ENCODE results near the gene PCGF3. TPM values are rescaled to one million over a fixed set of nuclear protein-coding genes. Genes with fewer than 3 reads are reported as not detected.

Gene PCGF3
- total RNA-seq, 2 experiments from 2014 or later, result 51.5 to 52.1 TPM

GRCh38 chr4:720111-720860 lies 14.7 kb downstream of the PCGF3 start:
- no peak overlapping the region for H3K4me3 Mint-ChIP-seq
- peaks cover 2% of the 10 kb centered on the region for H3K4me1 Mint-ChIP-seq
- DNase-seq, result no peak
- ChIA-PET POLR2A (no interaction called here), CTCF (no interaction called here)
- peaks cover 56% of the 10 kb centered on the region for H3K36me3 Mint-ChIP-seq (ENCODE audit: low read depth)
- no peak overlapping the region for H3K27ac Mint-ChIP-seq
- H3K9me3 Mint-ChIP-seq, result peaks cover 21% of the 10 kb centered on the region
- H3K27me3 Mint-ChIP-seq, result no peaks in the 10 kb centered on the region

DNA sequence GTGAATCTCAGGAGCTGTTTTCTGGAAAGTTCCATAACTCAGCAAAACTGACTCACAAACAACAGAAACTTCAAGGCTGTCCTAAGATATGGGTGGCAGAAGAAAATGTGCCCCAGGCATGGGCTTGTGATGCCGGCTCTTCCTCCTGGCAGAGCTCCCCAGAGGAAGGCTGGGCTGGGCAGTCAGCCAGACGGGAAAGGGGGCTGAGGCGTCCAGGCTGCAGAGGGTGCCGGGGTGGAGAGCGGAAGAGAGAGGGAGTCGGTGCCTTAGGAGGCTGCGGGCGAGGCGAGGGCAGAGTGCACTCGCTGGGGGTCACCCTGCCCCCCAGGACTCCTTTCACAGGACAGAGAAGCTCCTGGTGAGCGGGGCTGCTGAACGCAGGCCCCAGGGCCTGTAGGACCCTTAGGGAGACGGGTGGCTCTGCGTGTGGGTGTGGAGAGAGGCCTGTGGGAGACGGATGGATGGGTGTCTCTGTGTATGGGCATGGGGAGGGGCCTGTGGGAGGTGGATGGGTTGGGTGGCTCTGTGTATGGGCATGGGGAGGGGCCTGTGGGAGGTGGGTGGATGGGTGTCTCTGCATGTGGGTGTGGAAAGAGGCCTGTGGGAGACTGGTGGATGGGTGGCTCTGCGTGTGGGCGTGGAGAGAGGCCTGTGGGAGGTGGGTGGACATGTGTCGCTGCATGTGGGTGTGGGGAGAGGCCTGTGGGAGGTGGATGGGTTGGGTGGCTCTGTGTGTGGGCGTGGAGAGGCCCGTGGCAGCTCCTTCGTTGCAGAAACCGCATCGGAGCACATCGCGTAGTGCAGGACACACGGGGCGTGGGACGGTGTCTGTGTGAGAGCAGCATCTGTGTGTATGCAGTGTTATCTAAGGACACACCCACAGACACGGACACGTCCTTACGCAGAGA lies 15.9 kb downstream of the PCGF3 start:
- Mint-ChIP-seq H3K9me3 (peaks cover 21% of the 10 kb centered on the region), H3K36me3 (ENCODE audit: low read depth) (peaks cover 56% of the 10 kb centered on the region), H3K27ac (no peak overlapping the region), H3K4me3 (no peak overlapping the region), H3K4me1 (peaks cover 2% of the 10 kb centered on the region), H3K27me3 (no peaks in the 10 kb centered on the region)
- no peak for DNase-seq
- ChIA-PET CTCF (no interaction called here), POLR2A (no interaction called here)

DNA sequence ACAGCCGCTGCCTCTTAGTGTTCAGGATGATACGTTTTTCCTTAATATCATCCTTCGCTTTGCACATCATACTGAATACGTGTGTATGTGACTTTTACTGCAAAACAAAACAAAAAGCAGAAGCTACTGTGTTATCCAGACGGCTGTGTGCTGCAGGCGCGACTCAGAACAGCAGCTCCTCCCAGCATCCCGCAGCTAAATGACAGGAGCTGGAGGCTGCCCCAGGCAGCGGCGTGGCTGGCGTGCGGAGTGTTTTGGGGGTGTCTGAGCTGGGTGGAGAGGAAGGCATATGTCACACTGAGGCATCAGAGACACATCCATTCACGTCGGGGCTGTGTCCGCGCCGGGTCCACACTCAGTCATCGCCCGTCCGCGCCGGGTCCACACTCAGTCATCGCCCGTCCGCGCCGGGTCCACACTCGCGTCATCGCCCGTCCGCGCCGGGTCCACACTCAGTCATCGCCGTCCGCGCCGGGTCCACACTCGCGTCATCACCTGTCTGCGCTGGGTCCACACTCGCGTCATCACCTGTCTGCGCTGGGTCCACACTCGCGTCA lies 16.6 kb downstream of the PCGF3 start:
- Mint-ChIP-seq H3K4me3 (no peak overlapping the region), H3K27me3 (no peaks in the 10 kb centered on the region), H3K36me3 (ENCODE audit: low read depth) (peaks cover 56% of the 10 kb centered on the region), H3K9me3 (peaks cover 21% of the 10 kb centered on the region), H3K4me1 (peaks cover 2% of the 10 kb centered on the region), H3K27ac (no peak overlapping the region)
- CTCF ChIA-PET, result no interaction called here
- no peak for DNase-seq
- POLR2A ChIA-PET, result no interaction called here

DNA sequence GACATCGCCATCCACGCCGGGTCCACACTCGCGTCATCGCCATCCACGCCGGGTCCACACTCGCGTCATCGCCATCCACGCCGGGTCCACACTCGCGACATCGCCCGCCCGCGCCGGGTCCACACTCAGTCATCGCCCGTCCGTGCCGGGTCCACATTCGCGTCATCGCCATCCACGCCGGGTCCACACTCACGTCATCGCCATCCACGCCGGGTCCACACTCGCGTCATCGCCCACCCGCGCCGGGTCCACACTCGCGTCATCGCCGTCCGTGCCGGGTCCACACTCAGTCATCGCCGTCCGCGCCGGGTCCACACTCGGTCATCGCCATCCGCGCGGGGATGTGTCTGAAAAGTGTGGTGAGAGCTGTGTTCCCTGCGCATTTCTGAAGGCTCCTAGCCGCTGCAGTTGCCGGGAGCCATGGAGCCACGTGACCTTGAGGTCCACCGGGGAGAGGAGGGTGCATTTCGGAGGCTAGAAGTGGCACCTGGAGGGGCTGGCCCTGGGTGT lies 17.3 kb downstream of the PCGF3 start:
- Mint-ChIP-seq H3K27ac (no peak overlapping the region), H3K27me3 (no peaks in the 10 kb centered on the region), H3K4me3 (no peak overlapping the region), H3K36me3 (ENCODE audit: low read depth) (peaks cover 51% of the 10 kb centered on the region), H3K4me1 (no peaks in the 10 kb centered on the region), H3K9me3 (peaks cover 21% of the 10 kb centered on the region)
- DNase-seq, result no peak
- ChIA-PET CTCF (no interaction called here), POLR2A (no interaction called here)

DNA sequence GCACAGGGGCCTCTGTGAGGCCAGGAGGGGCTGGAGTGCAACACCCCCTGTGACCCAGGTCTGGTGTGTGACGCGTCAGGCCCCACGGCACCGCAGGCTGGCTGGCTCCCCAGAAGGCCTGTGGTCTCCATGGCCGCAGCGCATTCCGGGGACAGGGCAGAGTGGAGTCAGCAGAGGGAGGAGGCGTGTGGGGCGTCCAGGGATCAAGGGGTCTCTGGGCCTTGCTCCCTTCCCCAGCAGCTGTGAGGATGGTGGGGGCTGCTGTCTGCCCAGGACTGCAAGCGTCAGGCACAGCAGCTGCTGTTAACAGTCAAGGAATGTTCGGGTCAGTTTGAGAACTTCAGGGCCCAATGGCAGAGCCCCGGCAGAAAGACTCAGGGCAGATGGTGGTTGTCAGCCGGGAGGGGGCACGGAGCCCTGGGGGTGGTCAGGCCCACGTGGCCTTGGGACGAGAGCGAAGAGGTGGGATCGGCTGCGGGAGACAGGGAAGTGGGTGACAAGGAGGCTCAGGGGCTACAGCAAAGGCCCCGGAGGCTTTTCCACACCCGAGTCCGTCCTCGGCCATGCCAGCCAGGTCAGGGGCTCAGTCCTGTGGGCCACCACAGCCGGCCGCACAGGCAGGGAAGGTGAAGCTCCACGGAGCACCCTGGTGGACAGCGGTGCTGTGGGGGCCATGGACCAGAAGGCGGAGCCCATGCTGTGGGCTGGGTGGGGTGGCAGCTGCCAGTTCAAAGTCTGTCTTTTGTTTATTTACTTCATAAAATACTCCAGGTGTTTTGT lies 18.3 kb downstream of the PCGF3 start:
- no peak for DNase-seq
- ChIA-PET POLR2A (interaction anchor here (0.6 kb wide), 1 partner anchor 55 kb away, joined by 3 read pairs; no protein-coding TSS in a partner anchor), CTCF (no interaction called here)
- Mint-ChIP-seq H3K9me3 (peaks cover 21% of the 10 kb centered on the region), H3K27ac (no peak overlapping the region), H3K27me3 (no peaks in the 10 kb centered on the region), H3K4me3 (no peak overlapping the region), H3K4me1 (no peaks in the 10 kb centered on the region), H3K36me3 (ENCODE audit: low read depth) (peaks cover 49% of the 10 kb centered on the region)

- DNase-seq, result no peak
- CTCF ChIA-PET, result interaction anchor here (0.7 kb wide), 1 partner anchor 262 kb away, joined by 3 read pairs; no protein-coding TSS in a partner anchor
- Mint-ChIP-seq H3K27me3 (no peaks in the 10 kb centered on the region), H3K36me3 (ENCODE audit: low read depth) (peaks cover 38% of the 10 kb centered on the region), H3K9me3 (peaks cover 12% of the 10 kb centered on the region), H3K27ac (no peak overlapping the region), H3K4me3 (no peak overlapping the region), H3K4me1 (no peaks in the 10 kb centered on the region)
- POLR2A ChIA-PET, result no interaction called here
These were observed 20.0 kb downstream of the PCGF3 start for GRCh38 chr4:725391-726234.

DNA sequence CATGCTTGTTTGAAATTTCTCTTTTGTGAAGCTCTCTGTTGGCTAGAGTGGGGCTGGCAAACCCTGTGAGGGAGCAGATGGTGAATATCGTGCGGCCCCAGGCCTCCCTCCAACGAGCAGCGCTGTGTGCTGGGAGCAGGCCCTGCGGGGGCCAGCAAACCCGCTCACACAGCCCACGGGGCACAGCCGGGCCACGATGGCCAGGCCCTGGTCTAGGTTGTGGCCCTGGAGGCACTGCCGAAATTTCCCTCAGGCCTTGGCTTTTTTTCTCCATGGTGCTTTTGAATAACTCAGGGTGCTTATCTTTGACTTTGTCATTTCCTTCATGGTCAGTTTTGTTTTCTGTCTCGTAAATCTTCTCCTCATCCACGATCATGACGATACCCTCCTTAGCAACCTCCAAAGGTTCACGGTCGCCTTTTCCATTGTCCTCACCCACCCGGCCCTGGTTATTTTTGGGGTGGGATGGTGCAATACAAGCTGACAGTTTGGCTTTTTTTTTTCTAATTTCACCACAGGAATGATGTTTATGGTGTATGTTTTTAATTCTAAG lies 20.7 kb downstream of the PCGF3 start:
- POLR2A ChIA-PET, result no interaction called here
- Mint-ChIP-seq H3K9me3 (peaks cover 11% of the 10 kb centered on the region), H3K27me3 (no peaks in the 10 kb centered on the region), H3K36me3 (ENCODE audit: low read depth) (peaks cover 34% of the 10 kb centered on the region), H3K4me1 (no peaks in the 10 kb centered on the region), H3K27ac (no peak overlapping the region), H3K4me3 (no peak overlapping the region)
- no peak for DNase-seq
- CTCF ChIA-PET, result no interaction called here

- peaks cover 28% of the 10 kb centered on the region for H3K36me3 Mint-ChIP-seq (ENCODE audit: low read depth)
- no peak for DNase-seq
- ChIA-PET POLR2A (no interaction called here), CTCF (interaction anchor here (0.7 kb wide), 1 partner anchor 16 kb away, joined by 4 read pairs; no protein-coding TSS in a partner anchor)
- H3K4me3 Mint-ChIP-seq, result no peak overlapping the region
- H3K9me3 Mint-ChIP-seq, result peaks cover 9% of the 10 kb centered on the region
- no peaks in the 10 kb centered on the region for H3K4me1 Mint-ChIP-seq
- H3K27ac Mint-ChIP-seq, result no peak overlapping the region
- H3K27me3 Mint-ChIP-seq, result no peaks in the 10 kb centered on the region
These were observed 21.2 kb downstream of the PCGF3 start for GRCh38 chr4:726838-727237.

DNA sequence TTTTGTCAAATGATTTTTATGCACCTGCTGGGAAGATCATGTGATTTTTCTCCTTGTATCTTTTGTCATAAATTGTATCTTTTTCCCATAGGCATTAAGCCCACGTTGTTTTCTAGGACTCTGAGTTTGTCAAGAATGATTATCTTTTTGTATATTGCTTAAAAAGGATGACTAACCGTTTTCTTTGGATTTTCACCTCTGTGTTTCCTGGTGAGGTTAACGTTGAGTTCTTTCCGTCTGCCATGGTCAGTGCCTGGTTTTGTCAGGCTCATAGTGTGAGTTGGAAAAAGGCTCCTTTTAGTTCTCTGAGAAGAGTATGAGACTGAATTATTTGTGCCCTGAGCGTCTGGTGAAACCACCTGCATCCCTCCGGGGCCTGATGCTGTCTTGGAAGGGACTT lies 21.9 kb downstream of the PCGF3 start:
- peaks cover 23% of the 10 kb centered on the region for H3K36me3 Mint-ChIP-seq (ENCODE audit: low read depth)
- peaks cover 9% of the 10 kb centered on the region for H3K9me3 Mint-ChIP-seq
- H3K4me3 Mint-ChIP-seq, result no peak overlapping the region
- H3K27ac Mint-ChIP-seq, result no peak overlapping the region
- no peaks in the 10 kb centered on the region for H3K4me1 Mint-ChIP-seq
- DNase-seq, result no peak
- POLR2A ChIA-PET, result no interaction called here
- no peaks in the 10 kb centered on the region for H3K27me3 Mint-ChIP-seq
- CTCF ChIA-PET, result interaction anchor here (0.7 kb wide), 1 partner anchor 15 kb away, joined by 4 read pairs; no protein-coding TSS in a partner anchor

DNA sequence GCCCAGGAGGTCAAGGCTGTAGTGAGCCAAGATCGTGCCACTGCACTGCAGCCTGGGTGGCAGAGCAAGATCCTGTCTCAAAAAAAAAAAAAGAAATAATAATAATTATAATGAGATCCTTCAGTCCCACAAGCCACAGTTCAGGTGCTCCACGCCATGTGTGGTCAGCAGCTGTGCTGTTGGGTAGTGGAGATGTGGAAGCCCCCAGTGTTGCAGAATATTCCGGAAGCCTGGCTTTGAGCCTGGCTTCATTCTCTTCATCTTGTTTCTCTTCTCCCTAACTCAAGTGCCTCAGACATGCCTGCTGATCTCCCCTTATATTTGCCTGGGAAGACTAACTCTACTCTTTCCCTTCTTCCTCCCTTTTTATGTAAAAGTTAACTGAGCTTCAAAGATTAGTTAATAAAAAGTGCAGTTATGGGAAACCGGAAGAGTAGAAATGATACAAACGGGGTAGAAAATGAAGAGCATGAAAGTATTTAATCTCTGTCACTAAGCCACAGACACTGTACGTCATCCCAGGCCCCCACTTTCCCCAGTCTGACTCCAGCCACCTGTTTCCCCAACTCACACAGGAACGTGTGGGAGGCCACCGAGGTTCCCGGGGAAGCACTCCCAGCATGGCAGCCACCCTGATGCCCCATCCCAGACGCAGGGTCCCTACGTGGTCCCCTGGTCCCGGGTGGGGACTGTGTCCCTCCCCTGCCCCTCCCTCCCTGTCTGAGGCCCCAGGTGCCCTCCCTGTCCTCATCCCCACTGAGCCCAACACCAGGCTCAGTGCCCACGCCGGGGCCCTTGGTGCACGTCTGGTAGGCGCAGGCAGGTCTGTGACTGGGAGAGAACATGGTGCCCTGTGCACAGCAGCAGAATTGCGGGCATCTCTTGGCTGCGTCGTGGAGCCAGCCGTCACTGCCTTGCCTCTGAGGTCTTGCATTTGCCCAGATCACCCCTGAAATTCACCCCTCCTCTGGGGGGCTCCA lies 24.0 kb downstream of the PCGF3 start:
- H3K27me3 Mint-ChIP-seq, result no peaks in the 10 kb centered on the region
- peaks cover 2% of the 10 kb centered on the region for H3K9me3 Mint-ChIP-seq
- no peak overlapping the region for H3K27ac Mint-ChIP-seq
- no peaks in the 10 kb centered on the region for H3K4me1 Mint-ChIP-seq
- ChIA-PET POLR2A (no interaction called here), CTCF (interaction anchor here (0.7 kb wide), 1 partner anchor 13 kb away, joined by 3 read pairs; no protein-coding TSS in a partner anchor)
- peaks cover 19% of the 10 kb centered on the region for H3K36me3 Mint-ChIP-seq (ENCODE audit: low read depth)
- no peak overlapping the region for H3K4me3 Mint-ChIP-seq
- no peak for DNase-seq

- DNase-seq, result no peak
- Mint-ChIP-seq H3K4me1 (no peaks in the 10 kb centered on the region), H3K9me3 (peaks cover 2% of the 10 kb centered on the region), H3K4me3 (no peak overlapping the region), H3K27ac (no peak overlapping the region), H3K36me3 (ENCODE audit: low read depth) (peaks cover 27% of the 10 kb centered on the region), H3K27me3 (no peaks in the 10 kb centered on the region)
- POLR2A ChIA-PET, result no interaction called here
- CTCF ChIA-PET, result no interaction called here
These were observed 24.9 kb downstream of the PCGF3 start for GRCh38 chr4:730511-730910.
